Large intestine (tissue), 3 donors: ENCODE results near the gene YTHDF2. TPM values are rescaled to one million over a fixed set of nuclear protein-coding genes. Genes with fewer than 3 reads are reported as not detected.
"Not testable (repeated sequence)": the region's sequence is repeated elsewhere in the genome, so short reads cannot be mapped to it uniquely, and the experiment has no call there.

Source experiments
- DNase-seq, 2 donors: peaks; one replicate each; pipeline versions ENCODE4 v3.0.0 to v3.0.0-alpha.2; 2013
- H3K27ac ChIP-seq: one replicate; pipeline ENCODE4 v1.5.1; 2013; ENCODE audit warnings: low read length
- H3K27me3 ChIP-seq: 2 replicates; pipeline ENCODE4 v1.6.1; 2013; ENCODE audit warnings: low read length; ENCODE audit not compliant: control insufficient read depth, insufficient read depth
- H3K36me3 ChIP-seq: 2 replicates; pipeline ENCODE4 v1.6.1; 2013; ENCODE audit warnings: low read length; ENCODE audit not compliant: control insufficient read depth, insufficient read depth
- H3K4me1 ChIP-seq: one replicate; pipeline ENCODE4 v1.6.1; 2013; ENCODE audit warnings: low read length; ENCODE audit not compliant: control insufficient read depth, insufficient read depth
- H3K4me3 ChIP-seq: one replicate; pipeline ENCODE4 v1.5.1; 2013; ENCODE audit warnings: low read length
- H3K9me3 ChIP-seq: one replicate; pipeline ENCODE4 v1.6.1; 2013; ENCODE audit warnings: mild to moderate bottlenecking, low read depth, low read length, moderate library complexity; ENCODE audit not compliant: control insufficient read depth
- WGBS: methylation state at CpG from one replicate; pipeline ENCODE4 v1.1.5; 2013; ENCODE audit warnings: low lambda C conversion rate; ENCODE audit not compliant: insufficient coverage; 5-methylcytosine and 5-hydroxymethylcytosine counted together
- polyA plus RNA-seq: library from polyadenylated mRNA; unstranded; fragments of 120-200 nt; gene quantifications from one replicate; pipeline ENCODE4 v1.2.1, GENCODE V29; 2013

Gene YTHDF2
- polyA plus RNA-seq, 1 donor: 59.4 TPM

DNA sequence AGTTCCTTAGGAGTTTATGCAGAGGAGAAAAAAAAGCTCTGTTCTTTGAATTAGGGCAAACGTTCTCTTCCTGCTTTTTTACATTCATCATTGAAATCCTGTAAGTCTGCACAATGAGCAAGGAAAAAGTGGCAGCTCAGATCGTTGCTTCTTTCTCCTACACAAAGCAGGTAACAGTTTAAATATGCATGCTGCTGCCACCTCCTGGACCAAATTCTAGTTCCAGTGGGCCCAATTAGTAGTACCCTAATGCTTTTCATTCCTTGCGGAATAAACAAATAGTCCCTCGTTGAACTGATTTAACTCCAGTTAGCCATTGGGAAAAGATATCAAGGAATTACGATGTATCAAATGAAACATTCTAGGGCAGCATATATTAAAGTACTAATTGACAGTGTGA lies 20.1 kb downstream of the YTHDF2 start:
- no peak for DNase-seq
- Histone ChIP-seq H3K36me3 (peaks cover 31% of the 10 kb centered on the region), H3K4me1 (peaks cover 8% of the 10 kb centered on the region), H3K27me3 (no peaks in the 10 kb centered on the region), H3K9me3 (no peaks in the 10 kb centered on the region), H3K27ac (no peak overlapping the region), H3K4me3 (no peak overlapping the region)
- WGBS: 86% methylated on average over 1 of the region's 5 CpGs

- H3K4me1 ChIP-seq: peaks cover 5% of the 10 kb centered on the region
- H3K4me3 ChIP-seq: no peak overlapping the region
- DNase-seq: no peak
- peaks cover 31% of the 10 kb centered on the region for H3K36me3 ChIP-seq
- H3K9me3 ChIP-seq: no peaks in the 10 kb centered on the region
- H3K27me3 ChIP-seq: no peaks in the 10 kb centered on the region
- 100% methylated on average over 1 of the region's 4 CpGs for WGBS
- no peak overlapping the region for H3K27ac ChIP-seq
These were observed 21.7 kb downstream of the YTHDF2 start for GRCh38 chr1:28758420-28758819.

GRCh38 chr1:28759257-28759656 lies 22.5 kb downstream of the YTHDF2 start:
- WGBS: no CpG with 5 or more reads among the region's 3 CpGs
- Histone ChIP-seq H3K4me3 (no peak overlapping the region), H3K27ac (no peak overlapping the region), H3K9me3 (no peaks in the 10 kb centered on the region), H3K4me1 (peaks cover 5% of the 10 kb centered on the region), H3K27me3 (no peaks in the 10 kb centered on the region), H3K36me3 (peaks cover 25% of the 10 kb centered on the region)
- no peak for DNase-seq

DNA sequence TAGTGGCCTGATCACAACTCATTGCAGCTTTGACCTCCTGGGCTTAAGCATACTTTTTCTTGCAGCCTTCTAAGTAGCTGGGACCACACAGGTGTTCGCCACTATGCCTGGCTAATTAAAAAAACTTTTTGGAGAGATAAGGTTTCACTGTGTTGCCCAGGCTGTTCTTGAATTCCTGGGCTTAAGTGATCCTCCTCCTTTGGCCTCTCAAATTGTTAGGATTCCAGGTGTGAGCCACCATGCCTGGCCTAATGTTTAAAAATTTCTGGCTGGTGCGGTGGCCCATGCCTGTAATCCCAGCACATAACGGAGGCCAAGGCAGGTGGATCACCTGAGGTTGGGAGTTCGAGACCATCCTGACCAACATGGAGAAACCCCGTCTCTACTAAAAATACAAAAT lies 24.4 kb downstream of the YTHDF2 start:
- Histone ChIP-seq H3K27me3 (no peaks in the 10 kb centered on the region), H3K4me1 (no peaks in the 10 kb centered on the region), H3K27ac (no peak overlapping the region), H3K4me3 (no peak overlapping the region), H3K9me3 (no peaks in the 10 kb centered on the region), H3K36me3 (peaks cover 38% of the 10 kb centered on the region)
- WGBS: no CpG with 5 or more reads among the region's 5 CpGs
- DNase-seq: no peak

DNA sequence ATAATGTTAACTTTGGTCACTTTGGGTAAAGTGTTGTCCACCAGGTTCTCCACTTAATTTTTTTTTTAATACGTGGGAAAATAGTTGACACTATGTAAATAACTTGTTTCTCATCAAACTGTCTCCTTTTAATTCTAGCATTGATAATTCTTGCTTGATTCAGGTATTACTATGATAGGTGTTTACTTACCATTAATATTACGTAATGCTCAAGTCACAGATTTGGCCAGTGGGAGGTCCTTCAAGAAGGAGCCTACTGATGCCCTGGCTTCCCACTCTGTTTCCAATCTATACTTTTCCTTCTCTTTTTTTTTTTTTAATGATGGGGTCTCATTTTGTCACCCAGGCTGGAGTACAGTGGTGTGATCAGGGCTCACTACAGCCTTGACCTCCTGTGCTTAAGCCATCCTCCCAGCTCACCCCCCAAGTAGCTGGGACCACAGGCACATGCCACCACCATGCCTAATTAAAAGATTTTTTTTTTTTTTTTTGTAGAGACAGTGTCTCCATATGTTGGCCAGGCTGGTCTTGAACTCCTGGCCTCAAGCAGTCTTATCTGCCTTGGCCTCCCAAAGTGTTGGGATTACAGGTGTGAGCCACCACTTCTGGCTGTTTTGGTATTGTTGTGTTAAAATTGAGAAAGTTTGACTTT lies 29.9 kb downstream of the YTHDF2 start:
- H3K4me3 ChIP-seq: no peak overlapping the region
- peaks cover 40% of the 10 kb centered on the region for H3K36me3 ChIP-seq
- no peak for DNase-seq
- 75% methylated on average over 1 of the region's 2 CpGs for WGBS
- H3K4me1 ChIP-seq: no peaks in the 10 kb centered on the region
- no peak overlapping the region for H3K27ac ChIP-seq
- no peaks in the 10 kb centered on the region for H3K27me3 ChIP-seq
- H3K9me3 ChIP-seq: no peaks in the 10 kb centered on the region

DNA sequence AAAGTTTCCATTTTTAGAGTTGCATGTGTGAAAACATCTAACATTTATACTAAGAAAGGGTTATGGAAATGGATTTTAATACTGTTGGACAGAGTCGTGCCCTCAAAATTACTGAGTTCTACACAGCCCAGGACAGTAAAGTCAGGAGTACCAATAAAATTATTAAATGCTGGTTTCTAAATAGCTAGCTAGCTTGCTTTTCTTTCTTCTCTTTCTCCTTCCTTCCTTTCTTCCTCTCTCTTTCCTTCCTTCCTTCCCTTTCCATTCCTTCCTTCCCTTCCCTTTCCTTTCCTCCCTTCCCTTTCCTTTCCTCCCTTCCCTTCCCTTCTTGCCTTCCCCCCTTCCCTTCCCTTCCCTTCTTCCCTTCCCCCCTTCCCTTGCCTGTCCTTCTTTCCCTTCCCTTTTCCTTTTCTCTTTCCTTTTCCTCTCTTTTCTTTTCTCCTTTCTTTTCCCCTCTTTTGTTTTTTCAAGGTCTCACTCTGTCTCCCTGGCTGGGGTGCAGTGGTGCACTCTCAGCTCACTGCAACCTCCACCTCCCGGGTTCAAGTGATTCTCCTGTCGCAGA lies 33.9 kb downstream of the YTHDF2 start:
- no peaks in the 10 kb centered on the region for H3K9me3 ChIP-seq
- WGBS: no CpG with 5 or more reads among the region's 3 CpGs
- DNase-seq: no peak
- H3K27me3 ChIP-seq: no peaks in the 10 kb centered on the region
- H3K27ac ChIP-seq: no peak overlapping the region
- no peaks in the 10 kb centered on the region for H3K4me1 ChIP-seq
- H3K4me3 ChIP-seq: no peak overlapping the region
- H3K36me3 ChIP-seq: peaks cover 40% of the 10 kb centered on the region

DNA sequence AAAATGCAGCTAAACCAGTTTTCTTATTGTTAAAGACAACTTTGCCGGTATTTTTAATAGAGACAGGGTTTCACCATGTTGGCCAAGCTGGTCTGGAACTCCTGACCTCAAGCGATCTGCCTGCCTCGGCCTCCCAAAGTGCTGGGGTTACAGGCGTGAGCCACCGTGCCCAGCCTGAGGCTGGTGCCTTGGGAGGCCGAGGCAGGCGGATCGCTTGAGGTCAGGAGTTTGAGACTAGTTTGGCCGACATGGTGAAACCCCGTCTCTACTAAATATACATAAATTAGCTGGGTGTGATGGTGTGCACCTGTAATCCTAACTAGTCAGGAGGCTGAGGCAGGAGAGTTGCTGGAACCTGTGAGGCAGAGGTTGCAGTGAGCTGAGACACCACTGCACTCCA lies 35.2 kb downstream of the YTHDF2 start:
- H3K36me3 ChIP-seq: peaks cover 29% of the 10 kb centered on the region
- not testable (repeated sequence) for H3K27me3 ChIP-seq, DNase-seq, H3K4me3 ChIP-seq, H3K27ac ChIP-seq, H3K4me1 ChIP-seq, H3K9me3 ChIP-seq
- WGBS: no CpG with 5 or more reads among the region's 10 CpGs

DNA sequence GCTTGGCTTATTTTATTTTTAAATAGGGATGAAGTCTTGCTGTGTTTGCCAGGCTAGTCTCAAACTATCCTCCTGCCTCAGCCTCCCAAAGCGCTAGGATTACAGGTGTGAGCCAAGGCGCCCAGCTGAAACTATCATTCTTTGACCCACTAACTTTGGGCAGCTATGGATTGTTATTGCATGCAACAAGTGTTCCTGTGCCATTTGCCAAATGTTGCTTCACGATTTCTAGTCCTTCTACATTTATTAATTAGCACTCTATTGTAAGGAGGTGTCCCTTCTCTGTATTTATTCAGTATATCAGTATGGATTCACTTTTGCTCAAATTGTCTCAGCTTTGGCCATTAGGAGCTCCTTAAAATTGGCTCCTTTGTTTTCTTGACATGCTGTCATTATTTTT lies 36.4 kb downstream of the YTHDF2 start:
- no peaks in the 10 kb centered on the region for H3K9me3 ChIP-seq
- H3K4me1 ChIP-seq: no peaks in the 10 kb centered on the region
- 67% methylated on average over 1 of the region's 3 CpGs for WGBS
- peaks cover 29% of the 10 kb centered on the region for H3K36me3 ChIP-seq
- no peaks in the 10 kb centered on the region for H3K27me3 ChIP-seq
- no peak for DNase-seq
- no peak overlapping the region for H3K4me3 ChIP-seq
- H3K27ac ChIP-seq: no peak overlapping the region

GRCh38 chr1:28775121-28775942 lies 38.6 kb downstream of the YTHDF2 start:
- no peaks in the 10 kb centered on the region for H3K4me1 ChIP-seq
- peak overlapping the region; percentile 82 for H3K27ac ChIP-seq
- H3K27me3 ChIP-seq: no peaks in the 10 kb centered on the region
- peak; percentile 85 to 93 for DNase-seq
- H3K36me3 ChIP-seq: peaks cover 20% of the 10 kb centered on the region
- 40% methylated on average over 1 of the region's 39 CpGs for WGBS
- no peaks in the 10 kb centered on the region for H3K9me3 ChIP-seq
- peak overlapping the region; percentile 53 for H3K4me3 ChIP-seq

GRCh38 chr1:28776341-28776740 lies 39.6 kb downstream of the YTHDF2 start:
- no peaks in the 10 kb centered on the region for H3K9me3 ChIP-seq
- no peak overlapping the region for H3K4me3 ChIP-seq
- 93% methylated on average over 3 of the region's 17 CpGs for WGBS
- H3K27me3 ChIP-seq: no peaks in the 10 kb centered on the region
- peaks cover 10% of the 10 kb centered on the region for H3K36me3 ChIP-seq
- H3K4me1 ChIP-seq: no peaks in the 10 kb centered on the region
- DNase-seq: no peak
- no peak overlapping the region for H3K27ac ChIP-seq
